Measurements from ENCODE around the gene AP3D1. TPM values are rescaled to one million over a fixed set of nuclear protein-coding genes. Genes with fewer than 3 reads are reported as not detected.

Gene AP3D1
- total and polyA plus RNA-seq, 9 of the 15 experiments (the other 6 are each of a cell fraction or from before 2014, with no cell fraction given): 1.2 to 86.1 (median 35.9) TPM

GRCh38 chr19:2151339-2152229 lies at the start of gene AP3D1 (continued):
- TF ChIP-seq HLTF (IDR thresholded peaks at IDR 0.05) (no peak), ZNF175 (CRISPR knock-in tag; IDR thresholded peaks at IDR 0.05; ENCODE audit: low read depth) (no peak), NFE2L1 (tag; IDR thresholded peaks at IDR 0.05; ENCODE audit: borderline replicate concordance, low read depth) (no peak), ZNF444 (CRISPR knock-in tag; IDR thresholded peaks at IDR 0.05) (no peak), CSDE1 (IDR thresholded peaks at IDR 0.05) (no peak), CBX1 (IDR thresholded peaks at IDR 0.05; ENCODE audit: low read depth) (no peak), MNT (conservative IDR thresholded peaks at IDR 0.05) (peak; percentile 100), MYNN (IDR thresholded peaks at IDR 0.05) (no peak), MYNN (CRISPR knock-in tag; IDR thresholded peaks at IDR 0.05) (no peak), ZNF197 (CRISPR knock-in tag; IDR thresholded peaks at IDR 0.05; ENCODE audit: low read depth) (no peak), TEAD4 (IDR thresholded peaks at IDR 0.05; ENCODE audit: low read length) (no peak), TEAD4 (CRISPR knock-in tag; IDR thresholded peaks at IDR 0.05; ENCODE audit: borderline replicate concordance) (no peak), MEF2D (tag; conservative IDR thresholded peaks at IDR 0.05; ENCODE audit: low read depth) (no peak), POLR2B (IDR thresholded peaks at IDR 0.05; ENCODE audit: low read depth, partially characterized antibody) (no peak), LCOR (CRISPR knock-in tag; IDR thresholded peaks at IDR 0.05) (no peak), ZNF146 (CRISPR knock-in tag; IDR thresholded peaks at IDR 0.05; ENCODE audit: unreplicated experiment) (no peak), ETV5 (CRISPR knock-in tag; IDR thresholded peaks at IDR 0.05; ENCODE audit: low read depth) (no peak; the same call in 1 of the 2 replicates), MCM7 (IDR thresholded peaks at IDR 0.05) (no peak), CTCF (IDR thresholded peaks at IDR 0.05 in 2 of 3, conservative IDR thresholded peaks at IDR 0.05 in 1 of 3; ENCODE audit: insufficient read depth in 2 of 3, low read depth in 1 of 3, low read length in 3 of 3) (no peak), HNRNPLL (IDR thresholded peaks at IDR 0.05; ENCODE audit: low read depth, low read length, poor library complexity, severe bottlenecking) (peak; percentile 77), ZNF668 (CRISPR knock-in tag; IDR thresholded peaks at IDR 0.05) (no peak), HOXB6 (CRISPR knock-in tag; IDR thresholded peaks at IDR 0.05; ENCODE audit: borderline replicate concordance) (no peak), ZNF41 (CRISPR knock-in tag; conservative IDR thresholded peaks at IDR 0.05) (no peak), NR4A1 (CRISPR knock-in tag; IDR thresholded peaks at IDR 0.05) (no peak), NR4A1 (tag; IDR thresholded peaks at IDR 0.05) (no peak), KAT8 (IDR thresholded peaks at IDR 0.05; ENCODE audit: low read depth) (no peak), NUFIP1 (IDR thresholded peaks at IDR 0.05; ENCODE audit: partially characterized antibody) (no peak)
